HG03342 (cell line): ENCODE results near the gene CAPZB.

Experiments
- ATAC-seq: cut with Tn5 transposase; IDR thresholded peaks from one replicate; pipeline ENCODE4 v1.9.1; 2021; ENCODE audit warnings: mild to moderate bottlenecking, moderate library complexity; ENCODE audit not compliant: unreplicated experiment

Gene CAPZB

DNA sequence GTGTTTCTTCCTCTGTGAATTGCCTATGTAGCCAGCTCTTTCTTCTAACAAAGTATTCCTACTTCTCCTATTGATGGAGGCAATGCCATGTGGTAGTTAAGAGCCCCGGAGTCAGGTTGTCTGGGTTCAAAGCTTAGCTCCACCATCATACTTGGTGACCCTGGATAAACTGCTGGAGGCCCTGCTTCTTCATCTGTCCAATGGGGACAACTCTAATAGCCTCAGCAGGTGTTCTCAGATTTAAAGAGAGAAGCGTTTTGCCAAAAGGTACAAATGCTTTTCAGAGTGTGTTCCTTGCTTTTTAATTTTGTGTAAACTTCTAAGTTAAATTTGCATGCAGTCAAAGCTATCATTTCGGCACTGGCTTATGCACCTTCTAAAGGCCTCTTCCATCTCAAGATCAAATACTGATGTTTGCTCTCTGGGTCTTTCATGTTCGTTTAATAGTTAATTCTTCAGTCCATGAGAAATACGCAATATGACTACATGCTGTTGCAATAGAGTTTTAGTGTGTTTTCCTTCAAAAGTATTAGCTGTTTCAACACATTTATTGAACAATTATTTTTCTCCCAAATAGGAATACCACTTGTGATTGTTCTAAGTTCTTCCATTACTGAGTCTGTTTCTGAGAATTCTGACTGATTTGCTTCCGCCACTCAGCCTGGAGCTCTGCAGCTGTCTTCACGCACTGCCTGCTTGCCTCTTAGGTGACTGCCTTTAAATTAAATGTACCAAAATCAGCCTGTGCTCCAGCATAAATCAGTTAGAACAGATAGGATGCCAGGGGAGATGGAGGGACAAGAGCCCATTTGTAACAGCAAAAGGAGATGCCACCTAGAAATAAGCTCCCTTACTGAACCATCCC is 75.6 kb downstream of the CAPZB start:
- ATAC-seq, result no peak

DNA sequence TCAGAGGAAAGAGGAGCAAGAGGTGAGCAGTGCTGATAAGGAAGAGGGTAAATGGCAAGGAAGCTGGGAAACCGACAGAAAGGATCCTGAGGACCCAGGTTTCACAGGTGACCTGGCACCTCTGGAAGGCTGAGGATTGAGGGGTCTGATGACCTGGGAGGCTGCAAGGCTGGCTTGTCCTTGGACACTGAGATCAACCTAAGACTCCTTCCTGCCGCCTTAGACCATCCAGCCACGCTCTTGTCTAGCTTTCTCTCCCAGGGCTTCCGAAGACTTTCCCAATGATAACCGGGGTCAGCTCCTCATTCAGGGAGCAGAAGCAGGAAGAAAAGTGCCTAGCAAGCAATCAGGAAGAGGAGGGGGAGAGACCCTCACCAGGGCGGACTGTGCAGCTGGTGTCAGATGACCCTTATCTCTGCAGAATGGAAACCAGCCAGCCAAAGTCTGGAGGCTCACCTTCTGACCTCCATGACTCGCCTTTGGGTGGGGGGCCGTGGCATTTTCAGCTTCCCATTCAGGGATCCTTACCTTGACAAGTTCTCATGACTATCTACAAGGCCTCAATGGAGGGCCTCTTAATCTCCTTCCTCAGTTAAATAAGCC is 77.7 kb downstream of the CAPZB start:
- ATAC-seq, result no peak

DNA sequence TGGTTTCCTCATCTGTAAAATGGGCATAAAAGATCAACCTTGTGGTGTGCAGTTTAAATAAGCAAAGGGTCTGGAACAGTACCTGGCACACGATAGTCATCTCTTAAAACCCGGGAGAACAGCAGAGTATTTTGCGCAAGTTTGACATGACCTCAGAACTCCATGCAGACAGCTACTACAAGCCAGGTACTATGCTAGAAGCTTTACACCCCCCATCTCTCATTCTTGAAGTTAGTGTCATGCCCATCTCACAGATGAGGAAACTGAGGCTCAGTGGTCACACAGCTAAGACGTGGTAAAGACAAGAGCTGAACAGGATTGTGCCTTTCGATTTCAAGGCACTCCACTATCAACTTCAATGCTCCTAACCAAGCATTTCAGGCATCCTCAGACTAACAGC is 78.7 kb downstream of the CAPZB start:
- ATAC-seq, result no peak

DNA sequence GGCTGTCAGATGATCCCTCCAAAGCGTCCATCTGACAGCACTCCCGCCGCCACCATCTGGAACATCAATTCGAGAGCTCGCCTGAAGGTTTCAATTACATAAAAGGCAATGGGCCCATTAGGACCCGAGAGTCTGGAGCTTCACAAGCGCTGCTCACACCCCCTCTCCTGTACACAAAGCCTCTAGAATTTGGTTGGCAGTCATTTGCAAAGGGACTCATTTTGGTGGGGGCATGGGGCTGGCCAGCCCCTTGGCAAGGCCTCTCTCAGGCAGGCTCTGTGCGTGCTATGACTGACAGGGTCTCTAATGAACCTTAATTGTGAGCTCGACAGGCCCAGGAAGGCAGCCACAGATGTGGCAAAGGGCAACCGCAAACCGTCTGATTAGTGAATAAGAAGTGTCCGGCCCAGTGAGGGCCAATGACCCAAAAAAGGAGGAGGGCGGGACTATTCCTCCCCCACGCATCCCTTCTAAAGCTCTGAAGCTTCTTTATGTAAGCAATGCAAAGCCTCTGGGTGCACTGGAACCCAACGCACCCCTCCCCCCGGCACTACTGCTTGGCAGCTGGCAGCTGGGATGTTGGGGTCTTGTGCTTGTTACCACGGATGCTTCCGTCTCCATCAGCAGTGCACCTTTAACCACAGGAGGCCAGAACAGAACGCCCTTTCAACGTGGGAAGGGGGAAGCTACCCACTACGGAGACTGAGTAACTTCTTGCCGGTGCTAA is 79.4 kb downstream of the CAPZB start:
- ATAC-seq, result no peak

DNA sequence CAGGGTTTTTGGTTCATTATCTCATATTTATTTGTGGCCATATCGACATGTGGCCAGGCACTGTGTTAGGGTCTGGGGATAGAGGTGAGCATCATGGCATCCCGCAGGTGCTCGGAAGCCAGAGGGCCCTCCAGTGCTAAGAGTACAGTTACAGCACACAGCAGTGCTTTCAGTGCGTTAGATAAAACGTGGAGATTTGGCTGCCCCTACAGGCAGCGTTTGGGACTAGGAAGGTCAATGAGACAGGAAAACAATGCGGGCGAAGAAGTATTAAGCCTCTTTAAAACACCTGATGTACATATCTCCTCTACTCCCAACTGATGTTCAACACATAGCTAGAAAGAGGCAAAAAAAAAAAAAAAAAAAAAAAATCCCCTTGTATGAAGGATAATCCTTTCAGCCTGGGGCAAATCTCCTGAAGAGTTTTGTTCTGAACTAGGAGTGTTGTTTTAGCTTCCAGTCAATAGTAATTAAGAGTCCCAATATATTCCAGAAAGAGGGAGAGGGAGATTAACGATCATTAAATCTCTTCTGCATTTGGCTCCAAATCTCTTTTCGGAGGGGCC is 80.1 kb downstream of the CAPZB start:
- ATAC-seq, result no peak

DNA sequence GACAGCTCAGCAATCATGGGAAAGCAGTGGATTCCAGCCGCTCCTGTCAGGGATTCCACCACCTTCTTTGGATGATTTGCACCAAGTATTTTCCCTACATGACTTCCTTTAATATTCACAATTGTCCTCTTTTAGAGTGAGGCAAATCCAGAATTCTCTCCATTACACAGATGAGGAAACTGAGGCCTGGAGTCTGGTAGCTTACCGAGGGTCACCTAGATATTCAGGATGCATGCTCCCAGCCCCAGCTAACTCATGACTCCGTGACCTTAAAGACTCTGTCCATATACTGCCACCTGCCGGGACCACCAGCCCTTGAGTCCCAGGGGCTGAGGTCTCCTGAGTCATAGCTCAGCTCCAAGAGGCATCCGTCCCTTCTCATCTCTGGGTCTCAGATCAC is 80.6 kb downstream of the CAPZB start:
- no peak for ATAC-seq

DNA sequence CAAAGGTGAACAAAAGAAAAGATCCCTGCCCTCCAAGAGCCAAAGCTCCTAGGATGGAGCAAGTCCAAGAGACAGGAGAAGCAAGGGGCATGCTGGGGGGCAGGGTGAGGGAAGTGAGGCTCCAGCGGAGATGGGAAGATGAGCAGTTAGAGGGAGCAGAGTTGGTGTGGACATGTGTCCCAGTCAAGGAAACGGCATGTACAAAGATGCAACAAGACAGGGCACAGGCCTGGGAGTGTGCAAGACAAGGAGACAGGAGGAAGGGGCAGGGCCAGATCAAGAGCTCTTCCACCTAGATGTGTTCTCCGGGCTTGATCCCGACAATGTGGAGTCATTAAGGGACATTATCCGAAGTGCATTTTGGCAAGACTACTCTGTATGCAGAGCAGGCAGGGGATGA is 82.1 kb downstream of the CAPZB start:
- no peak for ATAC-seq

DNA sequence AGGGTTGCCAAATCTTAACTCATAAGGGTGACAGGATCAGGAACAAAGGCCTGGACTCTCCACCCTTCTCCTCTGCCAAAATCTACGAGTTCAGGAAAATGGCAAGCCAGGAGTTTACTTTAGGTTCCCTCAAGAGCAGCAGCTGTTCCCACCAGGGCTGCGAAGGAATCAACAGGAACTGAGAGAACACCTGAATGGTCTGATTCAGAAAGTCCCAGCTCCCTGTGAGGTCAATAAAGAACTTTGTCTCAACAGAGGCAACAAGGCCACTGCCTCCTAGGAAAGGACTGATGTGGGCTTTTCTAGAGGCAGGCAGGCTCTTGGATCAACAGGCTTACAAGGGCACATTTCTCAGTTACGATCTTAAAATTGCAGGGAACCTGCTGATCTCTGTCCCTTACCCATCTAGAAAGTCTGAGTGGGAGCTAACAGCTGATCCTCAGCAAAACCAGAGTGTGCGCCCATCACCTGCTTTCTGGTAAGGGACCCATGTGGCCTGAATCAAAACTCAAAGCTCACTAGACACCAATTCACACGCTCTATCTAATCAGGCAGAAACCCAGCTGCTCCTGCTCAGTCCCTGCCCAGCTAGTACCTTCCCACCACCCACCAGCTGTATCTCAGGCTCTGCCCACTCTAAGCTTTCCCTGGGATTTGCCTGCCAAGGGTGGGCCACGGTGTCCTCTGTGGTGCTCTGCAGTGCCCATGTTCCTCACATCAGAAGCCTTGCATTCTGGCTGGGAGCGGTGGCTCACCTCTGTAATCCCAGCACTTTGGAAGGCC is 83.1 kb downstream of the CAPZB start:
- ATAC-seq, result no peak

DNA sequence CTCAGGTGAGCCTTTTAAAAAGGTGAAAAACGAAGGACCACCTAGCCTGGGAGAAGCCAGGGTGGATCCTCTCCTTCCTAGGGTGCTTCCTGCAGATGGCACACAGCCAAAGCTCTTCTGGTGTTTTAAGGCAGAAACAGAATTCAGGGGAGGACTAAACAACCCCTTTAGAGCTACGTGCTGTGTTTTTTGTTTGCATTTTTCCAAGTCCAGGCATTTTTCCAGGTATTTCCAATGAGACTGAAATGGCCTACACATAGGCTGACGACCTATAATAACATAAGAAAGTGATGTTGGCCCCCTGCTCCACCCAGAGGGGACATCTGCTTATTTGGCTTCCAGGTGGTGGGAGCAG is 83.8 kb downstream of the CAPZB start:
- no peak for ATAC-seq

DNA sequence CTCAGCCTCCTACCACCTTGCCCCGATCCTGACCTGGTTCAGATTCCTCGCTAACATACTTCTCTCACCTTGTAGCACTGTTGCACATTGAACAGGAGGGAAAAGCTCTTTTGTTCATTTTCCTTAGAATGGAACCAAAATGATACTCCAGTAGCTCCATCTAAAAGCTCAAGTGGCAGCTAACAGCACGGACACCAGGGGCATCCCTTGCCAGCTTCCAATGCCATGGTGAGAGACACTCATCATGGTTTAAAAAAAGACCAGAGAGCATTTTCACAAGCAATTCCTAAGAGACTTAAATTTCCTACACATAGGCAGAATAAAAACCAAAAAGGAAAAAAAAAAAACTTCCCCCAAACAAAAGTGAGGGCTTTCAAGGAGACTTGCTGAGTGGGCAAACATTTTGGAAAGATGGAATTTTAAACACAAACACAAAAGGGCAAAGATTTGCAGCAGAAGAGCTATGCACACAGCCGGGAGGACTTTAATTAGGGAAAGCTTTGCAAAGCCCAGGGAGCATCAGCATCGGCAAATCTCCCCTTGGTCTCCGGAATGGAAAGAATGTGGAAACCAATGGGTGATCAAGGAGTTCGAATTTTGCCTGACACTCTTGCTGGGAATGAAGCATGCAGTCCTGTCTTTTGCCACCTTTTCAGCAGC is 84.3 kb downstream of the CAPZB start:
- ATAC-seq, result no peak

DNA sequence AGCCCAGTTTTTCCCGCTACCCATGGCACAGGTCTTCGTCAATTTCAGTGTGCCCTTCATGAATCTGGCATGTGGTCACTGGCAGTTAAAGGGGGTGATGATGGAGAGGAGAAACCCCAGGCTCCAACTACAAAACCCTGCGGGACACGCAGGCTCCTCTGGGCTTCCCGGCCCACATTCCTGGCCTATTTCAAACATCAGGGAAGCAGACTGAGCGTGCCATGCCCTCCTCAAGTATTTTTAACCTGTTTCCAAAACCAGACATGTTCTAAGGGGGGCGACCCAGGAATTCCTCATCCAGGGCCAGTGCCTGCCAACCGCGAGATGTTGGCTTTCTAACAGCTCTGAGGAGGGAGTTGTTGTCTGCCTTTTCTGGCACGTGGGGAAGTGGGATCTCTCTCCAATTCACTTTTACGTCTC is 85.1 kb downstream of the CAPZB start:
- no peak for ATAC-seq

DNA sequence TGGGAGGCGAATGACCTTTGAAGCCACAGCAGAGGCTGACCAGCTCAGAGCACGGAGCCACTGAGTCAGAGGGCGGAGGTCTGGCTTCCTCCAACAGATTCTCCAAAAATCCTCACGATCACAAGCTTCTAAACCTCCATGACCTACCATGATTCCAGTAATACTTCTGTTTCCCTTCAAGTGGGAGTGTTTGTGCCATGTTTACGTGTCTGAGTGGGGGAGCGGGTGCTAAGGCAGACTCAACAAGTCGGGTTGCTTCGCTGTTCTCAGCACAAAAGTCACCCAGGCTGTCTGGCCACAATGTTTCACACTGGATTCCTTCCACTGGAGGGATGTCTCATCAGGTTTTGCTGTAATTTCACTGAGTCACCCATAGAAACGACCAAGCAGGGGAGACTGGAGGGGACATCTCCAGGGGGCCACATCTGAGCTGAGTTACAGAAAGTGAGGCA is 87.0 kb downstream of the CAPZB start:
- no peak for ATAC-seq

DNA sequence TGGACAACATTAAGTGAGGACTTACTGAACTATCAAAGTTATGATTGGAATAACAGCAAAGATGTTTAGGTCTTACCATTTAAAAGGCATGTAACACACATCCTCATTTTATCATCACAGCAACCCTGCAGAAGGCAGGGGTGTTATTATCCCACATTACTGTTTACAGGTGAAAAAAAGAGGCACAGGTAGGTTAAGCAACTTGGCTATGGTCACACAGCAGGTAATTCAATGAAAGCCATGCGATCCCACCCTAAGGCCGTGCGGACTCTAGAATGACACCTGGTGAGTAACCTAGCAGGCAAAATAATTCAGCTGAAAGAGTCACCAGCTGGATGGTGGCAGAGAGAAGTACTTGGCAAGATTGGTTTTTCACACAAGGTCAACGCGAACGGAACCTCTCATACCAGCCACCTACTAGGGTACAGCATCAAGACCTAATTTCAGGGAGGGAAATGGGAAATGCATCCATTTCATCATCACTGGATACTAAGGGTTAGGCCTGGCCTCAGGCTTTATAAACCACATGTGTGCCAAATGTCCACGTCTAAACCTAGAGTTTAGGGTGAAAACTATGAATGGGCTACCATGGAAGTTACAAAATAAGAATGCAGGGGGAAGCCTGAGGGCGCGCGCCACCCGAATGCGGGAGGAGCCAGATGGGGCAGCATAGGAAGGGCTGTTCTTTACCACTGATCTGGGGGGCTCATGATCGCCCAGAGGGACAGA is 88.0 kb downstream of the CAPZB start:
- no peak for ATAC-seq

DNA sequence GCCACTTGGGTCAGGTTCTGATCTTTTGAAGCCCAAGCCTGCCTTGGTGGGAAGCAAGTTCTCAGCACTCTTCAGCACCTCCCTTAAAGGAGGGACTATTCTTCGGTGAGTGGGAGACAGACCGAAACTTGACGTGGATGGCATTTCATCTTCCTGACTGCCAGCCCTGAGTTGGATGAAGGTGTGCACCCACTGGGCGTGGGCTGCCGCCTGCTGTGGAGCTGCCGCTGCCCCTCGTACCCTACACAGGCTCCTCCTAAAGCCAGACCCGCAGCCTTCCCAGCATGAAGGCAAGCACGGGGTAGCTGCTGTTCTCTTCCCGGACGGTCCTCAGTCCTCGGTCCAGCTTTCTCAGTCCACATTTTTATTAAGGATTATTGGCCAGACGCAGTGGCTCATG is 89.1 kb downstream of the CAPZB start:
- ATAC-seq, result no peak

DNA sequence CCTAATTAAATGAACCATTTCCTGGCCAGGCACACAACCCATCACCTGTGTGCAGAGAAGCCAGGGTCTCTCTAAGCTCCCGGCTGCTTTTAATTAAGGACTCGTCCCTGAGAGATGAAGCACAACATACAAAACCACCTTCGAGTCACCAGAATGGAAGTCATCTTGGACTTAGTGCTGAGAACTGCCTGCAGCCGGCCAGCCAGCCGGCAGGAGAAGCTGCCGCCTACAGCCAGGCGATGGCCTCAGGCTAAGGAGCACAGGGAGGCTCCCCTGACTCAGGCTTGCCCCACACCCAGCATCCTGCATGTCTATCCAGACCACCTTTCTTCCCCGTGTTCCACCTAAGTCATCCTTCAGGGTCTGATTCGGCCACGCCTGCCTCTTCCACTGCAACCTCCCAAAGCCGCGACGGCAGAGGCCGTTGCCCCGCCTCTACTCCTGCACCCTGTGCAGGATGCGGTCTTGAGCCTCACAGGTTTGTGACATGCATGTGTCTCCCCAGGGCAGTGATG is 89.6 kb downstream of the CAPZB start:
- ATAC-seq, result no peak

DNA sequence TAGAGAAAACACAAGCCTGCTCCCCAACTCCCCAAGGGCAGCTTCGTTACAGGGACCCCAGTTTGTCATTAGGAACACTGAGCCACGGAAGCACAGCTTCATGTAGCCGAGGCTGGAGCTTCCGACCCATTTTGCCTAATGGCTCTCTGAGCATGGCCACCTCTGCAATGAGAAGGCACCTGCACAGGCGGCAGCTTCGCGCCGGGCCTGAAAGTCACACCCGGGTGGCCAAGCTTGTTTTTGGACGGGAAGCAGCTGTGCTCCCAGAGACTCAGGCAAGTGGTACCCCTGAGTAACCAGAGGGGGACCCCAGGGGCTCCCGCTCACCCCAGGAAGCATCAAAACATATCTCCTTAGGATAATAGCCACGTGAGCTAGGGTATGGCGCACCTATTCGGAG is 92.3 kb downstream of the CAPZB start:
- ATAC-seq, result no peak

DNA sequence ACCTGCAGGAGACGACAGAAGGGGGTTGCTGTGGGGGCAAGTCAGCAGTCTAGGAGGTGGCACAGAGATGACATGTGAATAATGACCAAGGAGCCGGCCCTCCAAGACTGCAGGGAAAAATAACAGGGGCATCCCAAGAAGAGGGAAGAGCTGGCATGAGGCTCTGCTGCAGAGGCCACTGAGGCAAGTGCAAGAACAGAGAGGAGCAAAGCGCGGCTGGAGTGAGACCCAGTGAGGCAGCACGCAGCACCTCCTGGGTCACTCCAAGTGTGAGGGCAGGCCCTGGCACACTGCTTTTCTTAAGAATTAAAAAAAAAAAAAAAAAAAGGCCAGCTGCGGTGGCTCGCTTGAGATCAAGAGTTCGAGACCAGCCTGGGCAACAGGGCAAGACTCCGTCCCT is 93.1 kb downstream of the CAPZB start:
- no peak for ATAC-seq

DNA sequence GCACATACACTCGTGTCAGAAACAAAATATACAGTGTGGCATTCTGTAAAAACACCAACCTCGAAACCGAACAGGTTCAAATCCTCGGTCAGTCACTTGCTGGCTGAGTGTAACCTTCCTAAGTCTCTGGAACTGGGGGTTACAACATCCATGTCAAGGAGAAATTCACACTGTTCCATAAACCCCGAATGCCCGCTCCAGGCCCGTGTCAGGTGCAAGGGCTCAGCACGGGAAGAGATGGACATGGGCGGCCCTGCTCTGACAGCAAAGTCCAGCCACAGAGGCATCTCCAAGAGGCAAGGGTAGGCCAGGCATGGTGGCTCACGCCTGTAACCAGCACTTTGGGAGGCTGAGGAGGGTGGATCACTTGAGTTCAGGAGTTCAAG is 93.8 kb downstream of the CAPZB start:
- no peak for ATAC-seq

DNA sequence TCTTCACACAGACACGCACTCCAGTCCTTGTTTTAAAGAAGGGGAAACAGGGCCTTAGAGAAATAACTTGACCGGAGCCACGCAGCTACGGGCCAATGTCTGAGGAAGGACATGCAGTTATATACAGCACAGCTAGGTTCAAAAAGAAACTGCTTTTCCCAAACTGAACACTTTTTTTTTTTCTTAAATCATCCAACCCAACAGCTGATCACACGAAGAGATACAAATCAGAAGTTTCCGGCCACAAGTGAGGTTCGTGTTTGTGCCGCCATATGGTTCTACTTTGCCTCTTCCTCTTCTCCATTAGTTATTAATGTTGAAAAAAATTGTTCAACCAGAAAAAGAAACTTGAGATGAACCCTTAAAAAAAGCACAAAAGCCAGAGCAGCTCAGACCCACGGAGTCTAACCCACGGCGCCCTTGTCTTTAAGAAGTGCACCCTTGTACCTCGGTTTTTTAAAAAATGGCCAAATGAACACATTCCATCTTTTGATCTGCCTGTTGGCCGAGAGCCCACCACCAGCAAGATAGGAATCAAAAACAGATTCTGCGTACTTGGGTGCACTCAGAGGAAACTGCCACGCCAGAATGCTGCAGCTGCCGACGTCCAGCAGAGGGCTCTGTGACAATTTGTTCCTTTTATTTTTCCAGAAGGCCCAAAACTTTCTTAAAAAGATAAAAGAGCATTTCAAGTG is 94.3 kb downstream of the CAPZB start:
- ATAC-seq, result peak; percentile 67
